Gastrocnemius medialis (tissue), 4 donors: ENCODE data around the gene INPP5B. TPM values are rescaled to one million over a fixed set of nuclear protein-coding genes. Genes with fewer than 3 reads are reported as not detected.

Source experiments
- ATAC-seq, 2 donors: fragments of 150-250 bp; one replicate each; pipeline ENCODE4 v1.9.1; 2016
- DNase-seq, 2 donors: peaks; one replicate each; pipeline ENCODE4 v3.0.0-alpha.2; 2019
- H3K27ac ChIP-seq, 4 donors: fragments of 200-600 bp; sonication (generic); 1 replicate in 1 of 4; 2 replicates in 3 of 4; pipeline ENCODE4 v1.5.1; 2016 to 2018; ENCODE audit warnings: mild to moderate bottlenecking in 2 of 4, moderate library complexity in 1 of 4
- H3K27me3 ChIP-seq, 3 donors: fragments of 200-600 bp; sonication (generic) in 2 of 3; 1 replicate in 1 of 3; 2 replicates in 2 of 3; pipeline versions ENCODE4 v1.5.1 to v1.6.0; 2016 to 2019; ENCODE audit warnings: mild to moderate bottlenecking in 1 of 3, moderate library complexity in 1 of 3
- H3K36me3 ChIP-seq, 2 donors: fragments of 200-600 bp; sonication (generic) in 1 of 2; one replicate each; pipeline ENCODE4 v1.5.1; 2017 to 2018
- H3K4me1 ChIP-seq, 2 donors: fragments of 200-600 bp; sonication (generic) in 1 of 2; one replicate each; pipeline ENCODE4 v1.5.1; 2016 to 2017; ENCODE audit warnings: mild to moderate bottlenecking in 2 of 2
- H3K4me3 ChIP-seq, 4 donors: fragments of 200-600 bp; sonication (generic) in 3 of 4; 1 replicate in 1 of 4; 2 replicates in 3 of 4; pipeline ENCODE4 v1.5.1; 2016 to 2019; ENCODE audit warnings: mild to moderate bottlenecking in 2 of 4
- H3K9me3 ChIP-seq, 3 donors: fragments of 200-600 bp; sonication (generic) in 2 of 3; 1 replicate in 1 of 3; 2 replicates in 2 of 3; pipeline ENCODE4 v1.5.1; 2016 to 2019
- POLR2A ChIP-seq, 2 donors: fragments of 450-650 bp; IDR thresholded peaks; one replicate each; pipeline ENCODE4 v1.6.1; 2017; ENCODE audit warnings: antibody characterized with exemption in 2 of 2, mild to moderate bottlenecking in 2 of 2, moderate library complexity in 2 of 2
- in situ Hi-C, 4 donors: fragments of 200-750 bp; cut with MboI; loops; one replicate each; pipeline versions ENCODE4 v1.15.0 to v1.8.0; 2017; ENCODE audit warnings: low sequenced_read_pairs in 4 of 4
- intact Hi-C: fragments of 100-400 bp; cut with DNase I; formaldehyde crosslinking; loops from one replicate; pipeline ENCODE4 v1.15.1; 2023; ENCODE audit warnings: low total_unique reads
- total RNA-seq, 4 donors: library from RNA; depleted of rRNA; stranded (reverse); fragments of >200 nt; gene quantifications; one replicate each; pipeline versions ENCODE4 v1.1.0 to v1.2.3, GENCODE V29; 2016
- TF ChIP-seq, protein P1 (sequence below), 5 experiments: fragments of 450-650 bp in 3 of 5; fragments of 200-600 bp in 2 of 5; sonication (generic) in 2 of 5; IDR thresholded peaks in 4 of 5; conservative IDR thresholded peaks in 1 of 5; 1 replicate in 4 of 5; 2 replicates in 1 of 5; pipeline ENCODE4 v1.5.1; 2016 to 2019; ENCODE audit warnings: antibody characterized with exemption in 5 of 5, mild to moderate bottlenecking in 3 of 5, moderate library complexity in 3 of 5

The INPP5B gene
- total RNA-seq, 4 donors from 2014 or later: 6.8 to 13.4 (median 10.1) TPM

DNA sequence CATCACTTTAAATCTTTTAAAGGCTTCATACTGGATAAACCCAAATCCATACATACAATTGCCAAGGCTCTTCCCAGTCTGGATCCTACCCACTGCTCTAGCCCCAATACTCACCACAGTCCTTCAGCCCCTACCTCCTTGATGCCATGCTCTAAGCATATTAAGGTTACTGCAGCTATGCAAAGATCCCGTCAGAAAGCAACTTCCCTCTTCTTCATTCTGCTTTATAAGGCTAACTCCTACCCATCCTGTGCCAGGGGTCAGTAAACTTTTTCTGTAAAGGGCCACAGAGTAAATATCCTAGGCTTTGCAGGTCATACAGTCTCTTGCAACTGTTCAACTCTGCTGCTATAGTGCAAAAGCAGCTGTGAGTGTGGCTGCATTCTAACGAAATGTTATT, 53.2 kb downstream of the INPP5B start:
- H3K4me1 ChIP-seq: peaks cover 0 to 4% of the 10 kb centered on the region in 2 donors
- H3K9me3 ChIP-seq: no peaks in the 10 kb centered on the region
- DNase-seq (no peak), ATAC-seq (no peak)
- H3K27me3 ChIP-seq: no peaks in the 10 kb centered on the region
- intact Hi-C loops (loop anchor here (5.0 kb wide), 2 partner anchors 84 to 99 kb away; partner anchors contain the start of gene SF3A3), in situ Hi-C loops (no loop called here)
- TF ChIP-seq POLR2A (IDR thresholded peaks at IDR 0.05): no peak
- TF ChIP-seq, protein P1, sequence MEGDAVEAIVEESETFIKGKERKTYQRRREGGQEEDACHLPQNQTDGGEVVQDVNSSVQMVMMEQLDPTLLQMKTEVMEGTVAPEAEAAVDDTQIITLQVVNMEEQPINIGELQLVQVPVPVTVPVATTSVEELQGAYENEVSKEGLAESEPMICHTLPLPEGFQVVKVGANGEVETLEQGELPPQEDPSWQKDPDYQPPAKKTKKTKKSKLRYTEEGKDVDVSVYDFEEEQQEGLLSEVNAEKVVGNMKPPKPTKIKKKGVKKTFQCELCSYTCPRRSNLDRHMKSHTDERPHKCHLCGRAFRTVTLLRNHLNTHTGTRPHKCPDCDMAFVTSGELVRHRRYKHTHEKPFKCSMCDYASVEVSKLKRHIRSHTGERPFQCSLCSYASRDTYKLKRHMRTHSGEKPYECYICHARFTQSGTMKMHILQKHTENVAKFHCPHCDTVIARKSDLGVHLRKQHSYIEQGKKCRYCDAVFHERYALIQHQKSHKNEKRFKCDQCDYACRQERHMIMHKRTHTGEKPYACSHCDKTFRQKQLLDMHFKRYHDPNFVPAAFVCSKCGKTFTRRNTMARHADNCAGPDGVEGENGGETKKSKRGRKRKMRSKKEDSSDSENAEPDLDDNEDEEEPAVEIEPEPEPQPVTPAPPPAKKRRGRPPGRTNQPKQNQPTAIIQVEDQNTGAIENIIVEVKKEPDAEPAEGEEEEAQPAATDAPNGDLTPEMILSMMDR (IDR thresholded peaks at IDR 0.05 in 4 of 5, conservative IDR thresholded peaks at IDR 0.05 in 1 of 5): no peak
- H3K4me3 ChIP-seq: no peak overlapping the region
- peaks cover 0 to 16% of the 10 kb centered on the region in 2 donors for H3K36me3 ChIP-seq
- H3K27ac ChIP-seq: no peak overlapping the region

DNA sequence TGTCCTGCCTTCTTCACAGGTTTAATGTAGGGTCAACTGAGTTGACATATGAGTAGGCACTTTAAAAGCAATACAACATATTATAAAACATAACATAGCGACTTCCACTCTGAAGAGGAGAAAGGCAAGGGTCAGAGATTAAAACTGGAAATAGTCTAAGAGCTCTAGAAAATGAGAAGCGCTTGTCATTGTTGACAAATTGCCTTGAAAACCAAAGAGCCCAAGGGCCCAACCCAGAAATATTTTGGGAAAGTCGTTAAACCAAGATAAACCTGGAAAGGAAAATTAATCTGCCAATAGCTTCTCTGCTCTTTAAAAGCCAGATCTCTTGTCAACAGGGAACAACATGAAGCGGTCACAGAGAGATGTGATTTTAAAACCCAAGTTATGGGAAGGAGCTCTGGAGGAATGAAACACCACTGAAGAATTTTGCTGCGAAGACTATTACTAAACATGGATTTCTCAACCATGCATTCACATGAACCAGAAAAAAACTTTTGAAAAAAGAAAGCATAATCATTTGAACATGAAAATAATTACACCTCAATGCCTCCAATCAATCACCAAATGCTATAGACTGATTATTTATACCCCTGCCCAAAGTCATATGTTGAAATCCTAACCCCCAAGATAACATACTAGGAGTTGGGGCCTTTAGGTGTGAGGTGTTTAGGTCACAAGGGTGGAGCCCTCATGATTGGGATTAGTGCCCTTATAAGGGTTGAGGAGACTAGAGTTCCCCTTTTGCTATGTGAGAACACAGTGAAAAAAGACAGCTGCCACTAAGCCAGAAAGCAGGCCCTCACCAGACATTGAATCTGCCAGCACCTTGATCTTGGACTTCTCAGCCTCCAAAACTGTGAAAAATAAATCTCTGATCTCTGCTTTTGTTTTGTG, 54.5 kb downstream of the INPP5B start:
- no peak overlapping the region for H3K4me3 ChIP-seq
- intact Hi-C loops (loop anchor here (5.0 kb wide), 2 partner anchors 85 to 100 kb away; partner anchors contain the start of gene SF3A3), in situ Hi-C loops (no loop called here)
- peak overlapping the region in 3 of 4 donors; percentile 6 to 31 (median 19) for H3K27ac ChIP-seq
- DNase-seq (no peak), ATAC-seq (peak in 1 of 2 donors; percentile 57)
- H3K27me3 ChIP-seq: no peaks in the 10 kb centered on the region
- TF ChIP-seq, protein P1 (IDR thresholded peaks at IDR 0.05 in 4 of 5, conservative IDR thresholded peaks at IDR 0.05 in 1 of 5): no peak
- no peak for TF ChIP-seq POLR2A (IDR thresholded peaks at IDR 0.05)
- no peaks in the 10 kb centered on the region for H3K9me3 ChIP-seq
- H3K36me3 ChIP-seq: peaks cover 2 to 29% of the 10 kb centered on the region in 2 donors
- peaks cover 0 to 4% of the 10 kb centered on the region in 2 donors for H3K4me1 ChIP-seq

DNA sequence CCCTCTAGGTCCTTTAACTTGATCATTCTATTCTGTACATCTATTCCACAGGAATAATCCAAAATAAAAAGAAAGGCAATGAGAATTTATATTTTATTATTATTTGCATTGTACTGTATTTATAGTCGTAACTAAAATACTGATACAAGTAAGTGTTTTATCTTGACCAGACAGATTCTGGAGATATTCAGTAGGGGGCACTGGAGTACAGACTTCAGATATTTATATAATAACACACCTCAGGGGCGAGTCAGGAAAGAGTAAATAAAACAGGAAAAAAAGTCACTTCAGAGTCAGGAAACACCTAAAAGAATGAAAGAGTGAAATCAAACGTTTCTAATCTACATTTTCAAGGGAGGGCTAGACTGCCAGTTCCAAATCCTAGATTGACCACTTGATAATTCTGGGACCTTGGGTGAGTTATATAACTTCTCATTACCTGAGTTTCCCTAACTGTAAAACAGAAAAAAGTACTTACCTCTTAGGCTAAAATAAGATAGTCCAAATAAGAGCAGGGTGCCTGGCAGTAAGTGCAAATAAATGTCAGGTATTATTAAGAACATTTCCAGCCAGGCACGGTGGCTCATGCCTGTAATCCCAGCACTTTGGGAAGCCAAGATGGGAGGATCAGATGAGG, 56.4 kb downstream of the INPP5B start:
- peaks cover 0 to 4% of the 10 kb centered on the region in 2 donors for H3K4me1 ChIP-seq
- H3K9me3 ChIP-seq: no peaks in the 10 kb centered on the region
- in situ Hi-C loops (no loop called here), intact Hi-C loops (loop anchor here (5.0 kb wide), 2 partner anchors 87 to 102 kb away; partner anchors contain the start of gene SF3A3)
- TF ChIP-seq, protein P1 (IDR thresholded peaks at IDR 0.05 in 4 of 5, conservative IDR thresholded peaks at IDR 0.05 in 1 of 5): peak; percentile 43 to 60 (median 47)
- no peak for TF ChIP-seq POLR2A (IDR thresholded peaks at IDR 0.05)
- no peak overlapping the region for H3K4me3 ChIP-seq
- ATAC-seq: peak; percentile 53 to 70
- peak overlapping the region in 2 of 4 donors; percentile 6 to 35 for H3K27ac ChIP-seq
- no peak for DNase-seq
- H3K27me3 ChIP-seq: no peaks in the 10 kb centered on the region
- H3K36me3 ChIP-seq: peaks cover 2 to 48% of the 10 kb centered on the region in 2 donors

DNA sequence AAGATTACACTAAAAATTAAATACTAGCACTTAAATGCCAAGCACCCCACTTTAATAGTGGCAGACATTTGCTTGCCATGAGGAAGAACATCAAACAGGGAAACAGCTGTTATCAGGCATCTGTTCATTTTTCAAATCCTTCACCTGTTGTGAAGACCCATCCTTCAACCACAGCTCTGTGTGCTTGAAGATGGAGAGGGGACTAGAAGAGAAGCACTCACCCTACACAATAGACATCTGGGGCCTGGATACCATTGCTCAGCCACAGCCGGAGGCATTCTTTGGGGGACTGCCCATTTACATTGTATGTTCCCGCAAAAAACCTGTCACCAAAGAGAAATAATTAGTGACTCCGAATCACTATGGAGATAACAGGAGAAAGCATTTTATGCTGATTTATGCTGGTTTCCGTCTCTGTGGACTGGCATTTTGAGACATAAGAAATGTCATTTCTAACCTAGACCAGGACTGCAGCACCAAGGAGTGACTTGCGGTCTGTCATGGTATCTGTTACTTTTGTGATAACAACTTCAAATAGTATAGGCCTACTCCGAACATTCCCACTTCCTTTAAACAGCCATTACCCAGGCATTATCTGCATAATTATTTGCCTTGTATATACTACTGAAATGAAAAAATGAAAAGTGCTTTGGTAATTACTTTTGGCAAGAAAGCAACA, 58.7 kb downstream of the INPP5B start:
- Histone ChIP-seq H3K4me3 (no peak overlapping the region), H3K27me3 (no peaks in the 10 kb centered on the region), H3K27ac (no peak overlapping the region), H3K9me3 (no peaks in the 10 kb centered on the region), H3K4me1 (peaks cover 0 to 4% of the 10 kb centered on the region in 2 donors), H3K36me3 (peaks cover 2 to 71% of the 10 kb centered on the region in 2 donors)
- intact Hi-C loops (loop anchor here (5.0 kb wide), 1 partner anchor 79 kb away; no protein-coding TSS in a partner anchor), in situ Hi-C loops (no loop called here)
- no peak for ATAC-seq
- DNase-seq: no peak
- no peak for TF ChIP-seq POLR2A (IDR thresholded peaks at IDR 0.05)
- TF ChIP-seq, protein P1 (IDR thresholded peaks at IDR 0.05 in 4 of 5, conservative IDR thresholded peaks at IDR 0.05 in 1 of 5): no peak
